HepG2 (cell line): Measurements from ENCODE around the gene APBB3. TPM values are rescaled to one million over a fixed set of nuclear protein-coding genes. Genes with fewer than 3 reads are reported as not detected.

ENCODE experiments used
- ATAC-seq: fragments of 200-7000 bp; cut with Tn5 transposase; 3 replicates; pipeline ENCODE4 v1.9.1; 2020; ENCODE audit warnings: mild to moderate bottlenecking, moderate library complexity
- BruUV-seq: library from RNA; stranded (reverse); fragments of 400-500 nt; replicated peaks from 2 replicates; lab custom pipeline; 2021; lab: Mats Ljungman, UMichigan
- CTCF ChIA-PET: fragments of 300-600 bp; formaldehyde crosslinking; extraction: SDS; loops from one replicate; lab custom pipeline; 2021; ENCODE audit warnings: low total read pairs, inconsistent platforms, low intra/inter-chr PET ratio; lab: Yijun Ruan, JAX
- POLR2A ChIA-PET: fragments of 350-600 bp; sonication (Branson Sonifier 250); formaldehyde crosslinking; loops from one replicate; lab custom pipeline; 2020; ENCODE audit warnings: antibody characterized with exemption, inconsistent platforms; lab: Yijun Ruan, JAX
- DNase-seq: peaks from one replicate; pipeline ENCODE4 v3.0.0-alpha.2; 2015; ENCODE audit warnings: low spot score
- FAIRE-seq: peaks from 3 replicates; lab custom pipeline; 2011; peaks lifted over from hg19 to GRCh38; lab: Jason Lieb, UNC
- H2AFZ ChIP-seq: one replicate; pipeline ENCODE4 v1.6.1; 2011; ENCODE audit warnings: low read length, inconsistent platforms
- H3K27ac ChIP-seq: fragments of 300-600 bp; 3 replicates; pipeline ENCODE4 v1.8.0; 2011; ENCODE audit warnings: mixed run types, mild to moderate bottlenecking, mixed read lengths, low read length, inconsistent platforms; ENCODE audit not compliant: insufficient read depth; ENCODE audit errors: extremely low read length
- H3K27me3 ChIP-seq, 2 experiments: fragments of 200-600 bp in 1 of 2; 2 replicates in 1 of 2; 3 replicates in 1 of 2; pipeline versions ENCODE4 v1.6.0 to v1.8.0; 2011; ENCODE audit warnings: low read length in 2 of 2, mild to moderate bottlenecking in 2 of 2, moderate library complexity in 2 of 2, inconsistent platforms in 1 of 2; ENCODE audit not compliant: insufficient read depth in 2 of 2, control insufficient read depth in 1 of 2
- H3K36me3 ChIP-seq, 2 experiments: fragments of 200-600 bp in 1 of 2; replicated peaks in 1 of 2; 2 replicates in 1 of 2; 3 replicates in 1 of 2; pipeline versions ENCODE4 v1.5.1 to v1.8.0; 2011; ENCODE audit warnings: low read length in 2 of 2, inconsistent platforms in 1 of 2; ENCODE audit not compliant: insufficient read depth in 2 of 2, control insufficient read depth in 1 of 2
- H3K4me1 ChIP-seq: 2 replicates; pipeline ENCODE4 v1.5.1; 2012; ENCODE audit warnings: low read length, inconsistent platforms; ENCODE audit not compliant: insufficient read depth
- H3K4me2 ChIP-seq: 2 replicates; pipeline ENCODE4 v1.6.0; 2011; ENCODE audit warnings: low read depth, low read length, inconsistent platforms
- H3K4me3 ChIP-seq, 3 experiments: fragments of 200-600 bp in 1 of 3; sonication (generic), shearing (Covaris generic) in 1 of 3; replicated peaks in 1 of 3; 2 replicates each; pipeline ENCODE4 v1.5.1; 2011 to 2016; ENCODE audit warnings: low read length in 3 of 3, inconsistent platforms in 2 of 3, low read depth in 2 of 3, mild to moderate bottlenecking in 2 of 3, control low read depth in 1 of 3, mixed read lengths in 1 of 3; ENCODE audit not compliant: insufficient read depth in 1 of 3
- H3K79me2 ChIP-seq: one replicate; pipeline ENCODE4 v1.6.1; 2011; ENCODE audit warnings: low read length, inconsistent platforms; ENCODE audit not compliant: insufficient read depth
- H3K9ac ChIP-seq: 2 replicates; pipeline ENCODE4 v1.6.0; 2011; ENCODE audit warnings: mild to moderate bottlenecking, low read depth, low read length, inconsistent platforms; ENCODE audit not compliant: insufficient read depth
- H3K9me3 ChIP-seq: 2 replicates; pipeline ENCODE4 v1.5.1; 2012; ENCODE audit warnings: mild to moderate bottlenecking, low read length
- H4K20me1 ChIP-seq: 2 replicates; pipeline ENCODE4 v1.6.0; 2011; ENCODE audit warnings: inconsistent platforms, mild to moderate bottlenecking, low read length, moderate library complexity; ENCODE audit not compliant: insufficient read depth
- ASH2L ChIP-seq: fragments of 300-600, 200-600 bp; sonication (generic); IDR thresholded peaks from 2 replicates; pipeline ENCODE4 v1.7.0; 2017; ENCODE audit warnings: low read depth, mild to moderate bottlenecking, moderate library complexity, mixed read lengths, low read length; ENCODE audit not compliant: insufficient read length
- ATRX ChIP-seq: sonication (generic); formaldehyde crosslinking; IDR thresholded peaks from 2 replicates; pipeline ENCODE4 v1.4.0; 2020; ENCODE audit warnings: missing genetic modification reagents, borderline replicate concordance
- CERS6 ChIP-seq: sonication (generic); formaldehyde crosslinking; IDR thresholded peaks from 2 replicates; pipeline ENCODE4 v1.5.0; 2020; ENCODE audit warnings: missing genetic modification reagents
- FOXM1 ChIP-seq: sonication (generic); formaldehyde crosslinking; IDR thresholded peaks from 2 replicates; pipeline ENCODE4 v1.5.0; 2020; ENCODE audit warnings: missing genetic modification reagents
- PRPF4 ChIP-seq: fragments of 200-400 bp; formaldehyde crosslinking; IDR thresholded peaks from 2 replicates; pipeline ENCODE4 v1.6.1; 2016; ENCODE audit warnings: low read length, low read depth; ENCODE audit not compliant: poor library complexity, severe bottlenecking
- SAP130 ChIP-seq: IDR thresholded peaks from 2 replicates; pipeline ENCODE4 v1.6.1; 2016; ENCODE audit warnings: low read depth
- SMAD9 ChIP-seq: sonication (generic); formaldehyde crosslinking; IDR thresholded peaks from 2 replicates; pipeline ENCODE4 v1.5.1; 2020; ENCODE audit warnings: mild to moderate bottlenecking, missing genetic modification reagents
- ZBTB25 ChIP-seq: IDR thresholded peaks from 2 replicates; pipeline ENCODE4 v1.6.1; 2018; ENCODE audit warnings: missing genetic modification reagents
- ZNF484 ChIP-seq: sonication (generic); formaldehyde crosslinking; IDR thresholded peaks from 2 replicates; pipeline ENCODE4 v1.5.1; 2020; ENCODE audit warnings: mild to moderate bottlenecking, low read depth, missing genetic modification reagents, borderline replicate concordance
- ZNF792 ChIP-seq: IDR thresholded peaks from 2 replicates; pipeline ENCODE4 v1.6.1; 2016
- WGBS: methylation state at CpG from one replicate; pipeline ENCODE4 v1.1.6; 2017; ENCODE audit warnings: low lambda C conversion rate; 5-methylcytosine and 5-hydroxymethylcytosine counted together
- in situ Hi-C: cut with HindIII; loops from 2 replicates; pipeline ENCODE4 v1.10.0; 2017; ENCODE audit warnings: low pct_unique_long_range_greater_than_20kb; ENCODE audit not compliant: extremely low pct_ligation_motif_present
- intact Hi-C: fragments of 100-400 bp; cut with micrococcal nuclease; formaldehyde crosslinking; loops from one replicate; pipeline ENCODE4 v1.10.0; 2022; ENCODE audit not compliant: unreplicated experiment
- polyA plus RNA-seq, 8 experiments: library from polyadenylated mRNA; depleted of rRNA in 3 of 8; stranded (reverse) in 7 of 8; unstranded in 1 of 8; fragments of >200 nt; fragmentation: Illumina TruSeq in 4 of 8; extraction: Trizol in 4 of 8; gene quantifications; 2 replicates each; pipeline versions ENCODE4 v1.2.1 to v1.2.3, GENCODE V29; 2011 to 2016; ENCODE audit warnings: low read depth in 4 of 8, missing spikeins in 1 of 8, mixed read lengths in 1 of 8; ENCODE audit not compliant: insufficient read depth in 1 of 8
- total RNA-seq, 5 experiments: library from RNA; depleted of rRNA; stranded (reverse); fragments of >200 nt; fragmentation: Illumina TruSeq; extraction: Trizol; gene quantifications; 2 replicates each; pipeline ENCODE4 v1.2.3, GENCODE V29; 2016; ENCODE audit warnings: low read depth in 1 of 5

APBB3 gene
- total and polyA plus RNA-seq, 2 of the 13 experiments (the other 11 are each of a cell fraction or from before 2014, with no cell fraction given): 0.38 to 0.78 TPM

GRCh38 chr5:140566665-140567064 is 2.3 kb upstream of the APBB3 start:
- POLR2A ChIA-PET: interaction anchor here (2.5 kb wide), 1 partner anchor 9 kb away, joined by 7 read pairs; the partner anchor contains the start of gene SRA1
- peaks cover 0 to 5% of the 10 kb centered on the region in 2 experiments; a peak in 1 of 5 replicates for H3K27me3 ChIP-seq
- TF ChIP-seq ZNF792 (CRISPR knock-in tag) (no peak), FOXM1 (no peak), SMAD9 (CRISPR knock-in tag) (no peak), CERS6 (CRISPR knock-in tag) (no peak), ASH2L (no peak), ATRX (CRISPR knock-in tag) (no peak), PRPF4 (no peak), SAP130 (CRISPR knock-in tag) (no peak), ZBTB25 (CRISPR knock-in tag) (no peak), ZNF484 (no peak)
- intact Hi-C loops (no loop called here), in situ Hi-C loops (loop anchor here (10.0 kb wide), 1 partner anchor 158 kb away; no protein-coding TSS in a partner anchor)
- CTCF ChIA-PET: no interaction called here
- H3K9me3 ChIP-seq: no peaks in the 10 kb centered on the region
- no peak overlapping the region for H3K27ac ChIP-seq
- ATAC-seq (no peak), DNase-seq (no peak), FAIRE-seq (no peak)
- H3K4me3 ChIP-seq: no peak overlapping the region
- H4K20me1 ChIP-seq: no peaks in the 10 kb centered on the region
- no peak overlapping the region for H3K4me2 ChIP-seq
- no peaks in the 10 kb centered on the region for H3K36me3 ChIP-seq
- no peak overlapping the region for H3K9ac ChIP-seq
- H3K4me1 ChIP-seq: peaks cover 25% of the 10 kb centered on the region
- no peak overlapping the region for H2AFZ ChIP-seq
- no TSS peak for BruUV-seq
- 64% methylated on average over 4 of the region's 5 CpGs for WGBS
- H3K79me2 ChIP-seq: no peaks in the 10 kb centered on the region
